Stimulated activated naive CD4-positive, alpha-beta T cell (primary cell): ENCODE results near the gene GSTM2.

Experiments
- DNase-seq, 6 experiments: peaks; one replicate each; lab custom pipeline; 2025; lab: John Stamatoyannopoulos, UW

Gene GSTM2

GRCh38 chr1:109714661-109715372 lies 47.0 kb downstream of the GSTM2 start:
- DNase-seq: no peak

- DNase-seq: no peak
These were observed 48.3 kb downstream of the GSTM2 start for GRCh38 chr1:109716121-109716520.

GRCh38 chr1:109716570-109717090 lies 48.8 kb downstream of the GSTM2 start:
- DNase-seq: no peak

- DNase-seq: no peak
These were observed 49.9 kb downstream of the GSTM2 start for GRCh38 chr1:109717729-109718128.

GRCh38 chr1:109718495-109718894 lies 50.6 kb downstream of the GSTM2 start:
- DNase-seq: no peak

- no peak for DNase-seq
These were observed 51.5 kb downstream of the GSTM2 start for GRCh38 chr1:109719337-109719837.

- DNase-seq: no peak
These were observed 53.2 kb downstream of the GSTM2 start for GRCh38 chr1:109721042-109721441.

GRCh38 chr1:109721971-109722370 lies 54.1 kb downstream of the GSTM2 start:
- no peak for DNase-seq

GRCh38 chr1:109722908-109723691 lies 55.2 kb downstream of the GSTM2 start:
- DNase-seq: no peak
